Esophagus squamous epithelium (tissue), 4 donors: ENCODE measurements around the gene PLAC9.

Experiments used
- POLR2A ChIP-seq, 4 donors: fragments of 450-650 bp; IDR thresholded peaks; one replicate each; pipeline ENCODE4 v1.6.1; 2017; ENCODE audit warnings: antibody characterized with exemption in 4 of 4, mild to moderate bottlenecking in 4 of 4, moderate library complexity in 3 of 4
- TF ChIP-seq, protein P1 (sequence below), 6 experiments: fragments of 450-650 bp in 4 of 6; fragments of 200-600 bp in 2 of 6; sonication (generic) in 2 of 6; IDR thresholded peaks; one replicate each; pipeline ENCODE4 v1.5.1; 2016 to 2019; ENCODE audit warnings: antibody characterized with exemption in 6 of 6, mild to moderate bottlenecking in 4 of 6, moderate library complexity in 4 of 6

DNA sequence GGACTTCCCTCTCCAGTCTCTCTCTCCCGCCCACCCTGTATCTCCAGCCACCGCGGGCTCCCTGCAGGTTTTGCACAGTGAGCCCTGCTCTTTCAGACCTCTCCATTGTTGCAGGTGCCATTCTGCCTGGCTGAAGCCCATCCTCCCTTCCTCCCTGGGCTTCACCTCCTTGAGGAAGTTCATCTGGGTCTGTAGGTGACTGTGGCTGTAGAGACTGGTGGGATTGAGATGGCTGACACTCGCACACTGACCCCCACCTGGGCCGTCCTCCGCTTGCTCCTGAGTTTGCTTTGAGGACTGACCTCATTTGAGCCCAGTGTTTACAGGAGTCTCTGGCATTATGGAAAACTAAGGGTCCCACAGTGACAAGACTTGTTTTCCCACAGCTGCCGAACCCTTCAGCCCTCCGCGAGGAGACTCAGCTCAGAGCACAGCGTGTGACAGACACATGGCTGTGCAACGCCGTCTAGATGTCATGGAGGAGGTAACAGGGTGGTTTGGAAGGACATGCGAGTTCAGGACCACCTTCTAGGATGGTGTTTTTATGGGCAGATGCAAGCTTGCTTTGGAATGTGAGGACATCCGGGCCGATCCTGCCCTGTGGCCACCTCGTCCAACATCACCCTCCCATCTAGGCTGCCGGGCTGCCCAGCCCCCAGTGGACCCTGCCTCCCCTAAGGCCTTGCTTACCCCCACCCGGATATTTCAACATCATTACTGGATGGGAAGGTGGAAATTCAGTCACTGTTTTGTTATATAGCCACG lies 9.3 kb downstream of the PLAC9 start:
- no peak for TF ChIP-seq POLR2A (IDR thresholded peaks at IDR 0.05)
- TF ChIP-seq, protein P1, sequence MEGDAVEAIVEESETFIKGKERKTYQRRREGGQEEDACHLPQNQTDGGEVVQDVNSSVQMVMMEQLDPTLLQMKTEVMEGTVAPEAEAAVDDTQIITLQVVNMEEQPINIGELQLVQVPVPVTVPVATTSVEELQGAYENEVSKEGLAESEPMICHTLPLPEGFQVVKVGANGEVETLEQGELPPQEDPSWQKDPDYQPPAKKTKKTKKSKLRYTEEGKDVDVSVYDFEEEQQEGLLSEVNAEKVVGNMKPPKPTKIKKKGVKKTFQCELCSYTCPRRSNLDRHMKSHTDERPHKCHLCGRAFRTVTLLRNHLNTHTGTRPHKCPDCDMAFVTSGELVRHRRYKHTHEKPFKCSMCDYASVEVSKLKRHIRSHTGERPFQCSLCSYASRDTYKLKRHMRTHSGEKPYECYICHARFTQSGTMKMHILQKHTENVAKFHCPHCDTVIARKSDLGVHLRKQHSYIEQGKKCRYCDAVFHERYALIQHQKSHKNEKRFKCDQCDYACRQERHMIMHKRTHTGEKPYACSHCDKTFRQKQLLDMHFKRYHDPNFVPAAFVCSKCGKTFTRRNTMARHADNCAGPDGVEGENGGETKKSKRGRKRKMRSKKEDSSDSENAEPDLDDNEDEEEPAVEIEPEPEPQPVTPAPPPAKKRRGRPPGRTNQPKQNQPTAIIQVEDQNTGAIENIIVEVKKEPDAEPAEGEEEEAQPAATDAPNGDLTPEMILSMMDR (IDR thresholded peaks at IDR 0.05): no peak
